ENCODE data around the gene PSG2.
"Not testable (repeated sequence)": the region's sequence is repeated elsewhere in the genome, so short reads cannot be mapped to it uniquely, and the experiment has no call there.

The PSG2 gene

GRCh38 chr19:43062418-43062817 lies 20.1 kb downstream of the PSG2 start:
- not testable (repeated sequence) for DNase-seq

DNA sequence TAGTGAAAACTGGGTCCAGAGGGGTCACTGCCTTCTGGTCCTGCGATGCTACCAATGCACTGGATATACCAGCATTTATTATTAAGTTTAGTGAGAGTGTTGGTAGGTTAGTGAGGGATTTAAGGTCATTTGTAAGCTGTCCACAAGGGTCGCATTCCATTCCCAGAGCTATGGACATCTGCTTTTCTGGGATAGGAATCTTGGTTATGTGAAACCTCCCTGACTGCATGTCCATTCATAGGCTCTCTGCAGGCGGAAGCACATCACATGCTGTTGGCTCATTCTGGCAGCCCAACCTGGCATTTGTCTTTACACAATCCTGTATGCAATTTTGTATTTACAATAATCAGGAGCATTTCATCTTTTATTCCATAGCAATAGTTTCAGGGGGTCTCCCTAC lies 21.2 kb downstream of the PSG2 start:
- not testable (repeated sequence) for DNase-seq

- DNase-seq, result not testable (repeated sequence)
These were observed 22.2 kb downstream of the PSG2 start for GRCh38 chr19:43060254-43060653.

DNA sequence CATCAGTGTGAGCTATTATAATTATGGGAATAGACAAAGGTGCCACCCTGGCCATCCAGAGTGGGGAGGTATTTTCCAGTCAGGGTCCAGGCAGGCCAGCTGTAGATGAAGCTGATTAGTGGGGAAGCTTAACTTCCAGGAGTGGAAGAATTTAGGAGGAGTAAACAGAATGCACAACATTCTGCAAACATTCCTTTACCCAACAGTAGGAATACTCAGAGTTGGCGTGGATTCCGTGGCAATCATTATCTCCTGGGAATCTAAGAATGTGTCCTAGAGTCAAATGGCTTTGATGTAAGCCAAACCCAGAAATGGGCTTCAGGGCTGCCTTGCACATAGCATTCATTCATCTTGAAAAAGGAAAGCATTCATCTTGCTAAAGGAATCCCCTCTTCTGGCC lies 23.0 kb downstream of the PSG2 start:
- not testable (repeated sequence) for DNase-seq

DNA sequence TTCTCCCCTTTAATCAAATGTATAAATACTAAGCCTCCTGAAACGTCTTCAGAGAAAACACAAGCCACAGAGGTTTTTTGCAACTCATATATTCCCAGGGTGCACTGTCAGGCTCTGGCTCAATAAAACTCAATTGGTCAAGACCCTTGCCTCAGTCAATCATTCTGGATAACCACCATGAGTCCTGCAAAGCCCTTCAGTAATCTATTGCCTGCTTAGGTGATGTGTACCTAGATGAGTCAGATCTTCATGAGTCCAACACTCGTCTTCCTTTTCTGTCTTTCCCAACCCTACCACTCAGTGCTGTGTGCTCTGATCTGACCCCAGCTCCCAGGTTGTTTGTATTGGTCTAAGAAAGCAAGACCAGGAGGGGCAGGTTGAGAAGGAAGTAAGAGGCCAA lies 24.1 kb downstream of the PSG2 start:
- not testable (repeated sequence) for DNase-seq

DNA sequence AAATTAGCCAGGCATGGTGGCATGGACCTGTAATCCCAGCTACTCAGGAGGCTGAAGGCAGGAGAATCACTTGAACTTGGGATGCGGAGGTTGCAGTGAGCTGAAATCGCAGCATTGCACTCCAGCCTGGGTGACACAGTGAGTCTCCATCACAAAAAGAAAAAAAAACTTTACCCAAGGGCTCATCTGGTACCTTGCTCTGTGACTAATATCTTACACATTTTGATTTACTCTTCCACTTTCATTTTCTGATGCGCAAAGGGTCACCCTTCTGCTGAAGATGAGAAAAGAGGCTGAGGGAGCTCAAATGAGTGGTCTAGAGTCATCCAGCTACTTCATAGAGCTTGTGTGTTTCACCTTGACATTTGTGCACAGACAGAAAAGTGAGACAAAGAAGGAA lies 34.5 kb downstream of the PSG2 start:
- not testable (repeated sequence) for DNase-seq

- DNase-seq, result not testable (repeated sequence)
These were observed 35.9 kb downstream of the PSG2 start for GRCh38 chr19:43046578-43046977.

DNA sequence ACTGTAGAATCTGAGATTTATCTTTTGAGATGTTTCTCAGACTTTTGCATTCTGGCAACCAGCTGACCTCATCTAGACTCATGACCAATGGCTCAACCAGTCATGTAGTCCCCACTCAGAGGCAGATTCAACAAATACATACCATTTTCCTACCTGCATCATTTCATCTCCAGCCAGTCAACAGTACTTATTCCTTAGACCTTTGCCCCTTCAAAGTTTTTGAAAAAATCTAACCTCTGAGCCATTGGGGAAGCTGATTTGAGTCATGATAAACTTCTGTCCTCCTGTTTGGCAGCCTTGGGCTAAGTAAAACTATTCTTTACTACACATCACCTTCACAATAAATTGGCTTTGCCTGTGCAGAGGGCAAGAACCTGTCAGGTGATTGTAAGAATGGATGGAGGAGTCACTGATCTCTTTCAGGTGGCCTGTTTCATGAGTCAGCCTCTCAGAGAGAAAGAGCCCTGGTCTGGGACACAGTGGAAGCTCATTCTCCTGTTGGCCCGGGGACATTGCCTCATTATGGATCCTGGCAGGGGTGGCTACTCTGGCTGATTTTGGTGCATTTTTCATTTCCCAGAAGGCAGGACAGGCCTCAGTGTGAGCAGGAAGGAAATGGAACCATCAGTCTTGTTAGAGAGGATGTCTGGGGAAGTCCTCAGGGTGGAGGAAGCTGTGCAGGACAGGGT lies 38.9 kb downstream of the PSG2 start:
- DNase-seq, result not testable (repeated sequence)

GRCh38 chr19:43031645-43032044 lies 50.9 kb downstream of the PSG2 start:
- DNase-seq, result not testable (repeated sequence)

GRCh38 chr19:43028866-43029265 lies 53.6 kb downstream of the PSG2 start:
- no peak for DNase-seq

DNA sequence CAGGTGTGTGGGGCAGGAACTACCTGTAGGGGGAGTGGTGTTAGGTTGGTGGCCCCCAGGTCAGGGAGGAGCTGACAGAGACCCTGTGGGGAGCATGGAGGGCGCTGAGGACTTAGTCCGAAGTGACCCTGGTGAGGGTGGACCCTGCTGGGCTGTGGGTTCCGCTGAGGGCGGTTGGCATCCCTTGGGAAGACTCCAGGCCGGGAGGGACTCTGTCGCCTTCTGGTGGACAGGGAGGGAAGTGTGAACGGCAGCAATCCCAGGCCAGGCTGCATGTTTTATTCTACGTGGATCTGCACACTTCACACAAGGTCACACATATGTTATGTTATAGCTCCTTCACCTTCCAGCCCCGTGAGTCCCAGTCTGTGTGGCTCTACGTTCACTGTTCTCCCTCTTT lies 54.5 kb downstream of the PSG2 start:
- not testable (repeated sequence) for DNase-seq

GRCh38 chr19:43027061-43027460 lies 55.4 kb downstream of the PSG2 start:
- DNase-seq, result not testable (repeated sequence)

- not testable (repeated sequence) for DNase-seq
These were observed 56.1 kb downstream of the PSG2 start, which contains the start of gene PSG11 for GRCh38 chr19:43026369-43026768. TSS of gene PSG11 (minus strand) at chr19:43026469. CDS start at chr19:43026372, 97 bp downstream.

GRCh38 chr19:43022098-43022497 lies 60.4 kb downstream of the PSG2 start:
- DNase-seq, result not testable (repeated sequence)

DNA sequence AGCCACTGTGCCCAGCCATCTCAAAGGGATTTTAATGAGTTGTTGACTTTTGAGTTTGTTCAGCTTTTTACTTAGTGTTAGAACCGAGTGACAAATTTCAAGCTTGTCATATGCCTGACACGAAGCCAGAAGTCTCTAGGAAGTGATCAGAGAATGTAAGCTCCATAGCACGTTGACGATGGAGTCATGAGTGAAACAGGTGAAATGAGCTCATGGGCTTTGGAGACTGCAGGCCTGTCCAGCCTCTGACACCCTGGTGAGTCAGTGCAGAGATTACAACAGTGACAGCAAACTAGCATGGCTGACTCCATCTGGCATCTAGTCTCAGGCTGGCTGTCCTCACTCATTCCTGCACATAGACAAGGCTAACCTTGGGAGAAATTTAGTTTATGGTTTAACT lies 60.9 kb downstream of the PSG2 start:
- not testable (repeated sequence) for DNase-seq

GRCh38 chr19:43019588-43019987 lies 62.9 kb downstream of the PSG2 start:
- DNase-seq, result not testable (repeated sequence)

Data from suppressor macrophage treated with lipopolysaccharide for 4 hours (primary cell).